ENCODE measurements around the gene SCAMP5. TPM values are rescaled to one million over a fixed set of nuclear protein-coding genes. Genes with fewer than 3 reads are reported as not detected.

The SCAMP5 gene
- total RNA-seq, 1 experiment from 2014 or later: 11.8 TPM

DNA sequence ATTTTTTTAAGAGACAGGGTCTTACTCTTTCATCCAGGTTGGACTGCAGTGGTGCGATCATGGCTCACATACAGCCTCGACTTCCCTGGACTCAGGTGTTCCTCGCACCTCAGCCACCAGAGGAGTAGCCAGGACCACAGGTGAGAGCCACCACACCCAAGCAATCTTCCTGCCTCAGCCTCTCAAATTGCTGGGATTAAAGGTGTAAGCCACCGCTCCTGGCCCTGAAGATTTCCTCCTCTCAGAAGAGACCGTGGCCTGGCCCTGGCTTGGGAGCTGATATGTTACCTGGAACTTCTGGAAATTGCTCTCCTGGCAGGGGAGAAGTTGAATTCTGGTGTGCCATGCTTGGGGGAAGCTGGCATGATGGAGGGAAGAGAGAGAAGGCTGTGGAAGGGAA lies 64.2 kb downstream of the SCAMP5 start:
- DNase-seq: no peak
- CTCF ChIA-PET: no interaction called here

DNA sequence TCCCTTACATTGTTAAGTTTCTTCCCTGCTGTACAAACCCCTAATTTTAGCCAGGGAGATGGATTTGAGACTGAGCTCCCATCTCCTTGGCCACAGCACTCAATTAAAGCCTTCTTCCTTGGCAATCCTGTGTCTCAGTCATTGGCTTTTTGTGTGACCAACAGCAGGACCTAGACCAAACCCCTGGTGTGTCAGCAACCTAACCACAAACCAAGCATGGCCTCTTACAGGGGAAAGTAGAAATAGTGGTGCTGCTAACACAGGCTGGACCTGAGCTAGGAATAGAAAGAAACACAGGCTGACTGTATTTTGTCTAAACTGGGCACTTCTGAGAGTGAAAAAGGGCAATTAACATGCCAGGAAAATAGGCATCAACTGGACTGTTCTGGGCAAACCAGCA lies 65.9 kb downstream of the SCAMP5 start:
- Histone ChIP-seq H3K36me3 (ENCODE audit: control insufficient read depth, insufficient read depth, low read length) (no peaks in the 10 kb centered on the region), H3K4me3 (ENCODE audit: low read depth, low read length) (no peak overlapping the region), H3K4me1 (peaks cover 73% of the 10 kb centered on the region), H3K9me3 (no peaks in the 10 kb centered on the region), H3K27me3 (replicated peaks; ENCODE audit: control insufficient read depth, insufficient read depth, low read length) (no peaks in the 10 kb centered on the region)
- intact Hi-C loops (cut with micrococcal nuclease; ENCODE audit: unreplicated experiment): no loop called here
- Mint-ChIP-seq H3K9me3 (ENCODE audit: unreplicated experiment) (no peaks in the 10 kb centered on the region), H3K27me3 (ENCODE audit: insufficient read depth, unreplicated experiment) (no peaks in the 10 kb centered on the region), H3K27ac (ENCODE audit: unreplicated experiment) (peak overlapping the region; percentile 50), H3K36me3 (ENCODE audit: insufficient read depth, unreplicated experiment) (peaks cover 10% of the 10 kb centered on the region), H3K4me3 (ENCODE audit: unreplicated experiment) (no peak overlapping the region), H3K4me1 (ENCODE audit: low read depth, unreplicated experiment) (peaks cover 34% of the 10 kb centered on the region)
- DNase-seq: no peak
- no peak for TF ChIP-seq CTCF (IDR thresholded peaks at IDR 0.05; ENCODE audit: insufficient read depth in 1 of 2, low read depth in 1 of 2, low read length in 1 of 2, severe bottlenecking in 1 of 2, unreplicated experiment in 1 of 2)
- POLR2A ChIA-PET: no interaction called here
- no TSS peak for BruUV-seq (replicated peaks)
- CTCF ChIA-PET: no interaction called here

More for the DNA sequence above, 64.2 kb downstream of the SCAMP5 start:
- POLR2A ChIA-PET: no interaction called here
- intact Hi-C loops (cut with micrococcal nuclease; ENCODE audit: unreplicated experiment): loop anchor here (2.0 kb wide), 1 partner anchor 23 kb away; no protein-coding TSS in a partner anchor
- no peaks in the 10 kb centered on the region for H3K27me3 ChIP-seq (replicated peaks; ENCODE audit: control insufficient read depth, insufficient read depth, low read length)
- Mint-ChIP-seq H3K4me1 (ENCODE audit: low read depth, unreplicated experiment) (peaks cover 29% of the 10 kb centered on the region), H3K36me3 (ENCODE audit: insufficient read depth, unreplicated experiment) (peaks cover 7% of the 10 kb centered on the region), H3K27me3 (ENCODE audit: insufficient read depth, unreplicated experiment) (no peaks in the 10 kb centered on the region), H3K9me3 (ENCODE audit: unreplicated experiment) (no peaks in the 10 kb centered on the region), H3K27ac (ENCODE audit: unreplicated experiment) (no peak overlapping the region), H3K4me3 (ENCODE audit: unreplicated experiment) (no peak overlapping the region)
- H3K36me3 ChIP-seq (ENCODE audit: control insufficient read depth, insufficient read depth, low read length): no peaks in the 10 kb centered on the region
- H3K9me3 ChIP-seq: no peaks in the 10 kb centered on the region
- peaks cover 62% of the 10 kb centered on the region for H3K4me1 ChIP-seq
- no peak overlapping the region for H3K4me3 ChIP-seq (ENCODE audit: low read depth, low read length)
- TF ChIP-seq CTCF (IDR thresholded peaks at IDR 0.05; ENCODE audit: insufficient read depth in 1 of 2, low read depth in 1 of 2, low read length in 1 of 2, severe bottlenecking in 1 of 2, unreplicated experiment in 1 of 2): no peak
- BruUV-seq (replicated peaks): no TSS peak

- Mint-ChIP-seq H3K27ac (ENCODE audit: unreplicated experiment) (no peak overlapping the region), H3K9me3 (ENCODE audit: unreplicated experiment) (no peaks in the 10 kb centered on the region), H3K27me3 (ENCODE audit: insufficient read depth, unreplicated experiment) (no peaks in the 10 kb centered on the region), H3K4me1 (ENCODE audit: low read depth, unreplicated experiment) (peaks cover 47% of the 10 kb centered on the region), H3K4me3 (ENCODE audit: unreplicated experiment) (no peak overlapping the region), H3K36me3 (ENCODE audit: insufficient read depth, unreplicated experiment) (peaks cover 18% of the 10 kb centered on the region)
- no TSS peak for BruUV-seq (replicated peaks)
- Histone ChIP-seq H3K4me3 (ENCODE audit: low read depth, low read length) (no peak overlapping the region), H3K4me1 (peaks cover 79% of the 10 kb centered on the region), H3K36me3 (ENCODE audit: control insufficient read depth, insufficient read depth, low read length) (no peaks in the 10 kb centered on the region), H3K9me3 (no peaks in the 10 kb centered on the region), H3K27me3 (replicated peaks; ENCODE audit: control insufficient read depth, insufficient read depth, low read length) (no peaks in the 10 kb centered on the region)
- intact Hi-C loops (cut with micrococcal nuclease; ENCODE audit: unreplicated experiment): no loop called here
- POLR2A ChIA-PET: no interaction called here
- no peak for DNase-seq
- no peak for TF ChIP-seq CTCF (IDR thresholded peaks at IDR 0.05; ENCODE audit: insufficient read depth in 1 of 2, low read depth in 1 of 2, low read length in 1 of 2, severe bottlenecking in 1 of 2, unreplicated experiment in 1 of 2)
- CTCF ChIA-PET: no interaction called here
Measured at GRCh38 chr15:75062706-75063105, 67.3 kb downstream of the SCAMP5 start.
